Peyer's patch (tissue), 4 donors: ENCODE measurements around the gene SLC41A3.

ENCODE experiments used
- POLR2A ChIP-seq, 2 donors: fragments of 450-650 bp; IDR thresholded peaks; one replicate each; pipeline ENCODE4 v1.5.1; 2017; ENCODE audit warnings: antibody characterized with exemption in 2 of 2, mild to moderate bottlenecking in 2 of 2, moderate library complexity in 2 of 2
- TF ChIP-seq, protein P1 (sequence below), 6 experiments: fragments of 450-650 bp in 4 of 6; fragments of 200-600 bp in 2 of 6; sonication (generic) in 1 of 6; IDR thresholded peaks; one replicate each; pipeline ENCODE4 v1.5.1; 2017 to 2019; ENCODE audit warnings: antibody characterized with exemption in 6 of 6, mild to moderate bottlenecking in 3 of 6, moderate library complexity in 1 of 6

DNA sequence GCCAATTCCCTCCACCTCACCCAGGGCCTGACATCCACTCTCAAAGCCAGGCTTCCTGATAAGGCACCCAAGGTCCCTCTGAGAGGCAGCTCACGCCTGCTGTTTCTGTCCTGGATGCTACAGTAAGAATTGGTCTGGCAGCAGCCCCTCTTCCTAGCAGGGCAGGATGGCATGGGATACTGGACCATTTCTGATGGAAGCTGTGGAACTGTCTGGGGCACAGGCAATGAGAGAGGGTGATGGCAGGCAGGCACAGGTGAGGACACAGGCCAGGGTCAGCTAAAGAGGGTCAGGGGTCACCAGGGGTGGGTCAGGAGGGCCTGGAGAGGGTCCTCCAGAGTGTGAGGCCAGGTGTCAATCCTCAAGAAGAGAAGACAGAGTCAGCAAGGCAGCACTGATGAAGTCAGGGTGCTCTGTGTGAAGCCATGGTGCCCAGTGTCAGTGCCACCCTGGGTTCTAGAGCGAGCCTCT is 41.9 kb upstream of the SLC41A3 start:
- TF ChIP-seq, protein P1, sequence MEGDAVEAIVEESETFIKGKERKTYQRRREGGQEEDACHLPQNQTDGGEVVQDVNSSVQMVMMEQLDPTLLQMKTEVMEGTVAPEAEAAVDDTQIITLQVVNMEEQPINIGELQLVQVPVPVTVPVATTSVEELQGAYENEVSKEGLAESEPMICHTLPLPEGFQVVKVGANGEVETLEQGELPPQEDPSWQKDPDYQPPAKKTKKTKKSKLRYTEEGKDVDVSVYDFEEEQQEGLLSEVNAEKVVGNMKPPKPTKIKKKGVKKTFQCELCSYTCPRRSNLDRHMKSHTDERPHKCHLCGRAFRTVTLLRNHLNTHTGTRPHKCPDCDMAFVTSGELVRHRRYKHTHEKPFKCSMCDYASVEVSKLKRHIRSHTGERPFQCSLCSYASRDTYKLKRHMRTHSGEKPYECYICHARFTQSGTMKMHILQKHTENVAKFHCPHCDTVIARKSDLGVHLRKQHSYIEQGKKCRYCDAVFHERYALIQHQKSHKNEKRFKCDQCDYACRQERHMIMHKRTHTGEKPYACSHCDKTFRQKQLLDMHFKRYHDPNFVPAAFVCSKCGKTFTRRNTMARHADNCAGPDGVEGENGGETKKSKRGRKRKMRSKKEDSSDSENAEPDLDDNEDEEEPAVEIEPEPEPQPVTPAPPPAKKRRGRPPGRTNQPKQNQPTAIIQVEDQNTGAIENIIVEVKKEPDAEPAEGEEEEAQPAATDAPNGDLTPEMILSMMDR (IDR thresholded peaks at IDR 0.05), result no peak
- TF ChIP-seq POLR2A (IDR thresholded peaks at IDR 0.05), result no peak
